ENCODE measurements around the gene CD81.

GRCh38 chr11:2381494-2382128 lies 4.5 kb downstream of the CD81 start:
- no peak for TF ChIP-seq EZH2 (IDR thresholded peaks at IDR 0.05; ENCODE audit: insufficient read depth, poor library complexity, severe bottlenecking)
- no peak for TF ChIP-seq EZH2phosphoT487 (IDR thresholded peaks at IDR 0.05; ENCODE audit: insufficient read depth, low read depth)
